Mesothelial cell of epicardium (in vitro differentiated cells): ENCODE measurements around the gene STIM1. TPM values are rescaled to one million over a fixed set of nuclear protein-coding genes. Genes with fewer than 3 reads are reported as not detected.
"Not testable (repeated sequence)": the region's sequence is repeated elsewhere in the genome, so short reads cannot be mapped to it uniquely, and the experiment has no call there.

Source experiments
- DNase-seq, 2 experiments: peaks; one replicate each; pipeline ENCODE4 v3.0.0; 2021; ENCODE audit warnings: low spot score in 2 of 2; ENCODE audit not compliant: unreplicated experiment in 2 of 2
- H3K27ac Mint-ChIP-seq: 2 replicates; pipeline ENCODE4 v1.8.0; 2021; ENCODE audit warnings: mixed read lengths
- H3K27me3 Mint-ChIP-seq: 2 replicates; pipeline ENCODE4 v1.8.0; 2021; ENCODE audit warnings: low read depth, mixed read lengths
- H3K36me3 Mint-ChIP-seq: 2 replicates; pipeline ENCODE4 v1.8.0; 2021; ENCODE audit warnings: mixed read lengths
- H3K4me1 Mint-ChIP-seq: 2 replicates; pipeline ENCODE4 v1.8.0; 2021; ENCODE audit warnings: mixed read lengths
- H3K4me3 Mint-ChIP-seq: 2 replicates; pipeline ENCODE4 v1.8.0; 2021; ENCODE audit warnings: mild to moderate bottlenecking, moderate library complexity, mixed read lengths
- H3K9me3 Mint-ChIP-seq: 2 replicates; pipeline ENCODE4 v1.8.0; 2021; ENCODE audit warnings: mixed read lengths
- CTCF ChIP-seq: fragments of 200-600 bp; sonication (generic); IDR thresholded peaks from one replicate; pipeline ENCODE4 v1.5.0; 2021; ENCODE audit warnings: antibody characterized with exemption; ENCODE audit not compliant: unreplicated experiment
- total RNA-seq: library from RNA; stranded (reverse); gene quantifications from 3 replicates; pipeline ENCODE4 v1.2.1, GENCODE V29; 2021

The STIM1 gene
- total RNA-seq, 1 donor from 2014 or later = 43.7 TPM

GRCh38 chr11:3857628-3858027, 2.2 kb downstream of the STIM1 start:
- no peaks in the 10 kb centered on the region for H3K9me3 Mint-ChIP-seq
- no peak overlapping the region for H3K27ac Mint-ChIP-seq
- H3K4me3 Mint-ChIP-seq = peak overlapping the region; percentile 23

GRCh38 chr11:3859373-3859881, 4.0 kb downstream of the STIM1 start:
- peaks cover 43% of the 10 kb centered on the region for H3K4me1 Mint-ChIP-seq
- DNase-seq = no peak
- no peaks in the 10 kb centered on the region for H3K27me3 Mint-ChIP-seq
- no peak overlapping the region for H3K27ac Mint-ChIP-seq
- H3K4me3 Mint-ChIP-seq = no peak overlapping the region
- no peaks in the 10 kb centered on the region for H3K36me3 Mint-ChIP-seq
- TF ChIP-seq CTCF = no peak
- no peaks in the 10 kb centered on the region for H3K9me3 Mint-ChIP-seq

More at GRCh38 chr11:3857628-3858027, 2.2 kb downstream of the STIM1 start:
- no peak for TF ChIP-seq CTCF
- H3K36me3 Mint-ChIP-seq = no peaks in the 10 kb centered on the region
- H3K27me3 Mint-ChIP-seq = no peaks in the 10 kb centered on the region
- peaks cover 48% of the 10 kb centered on the region for H3K4me1 Mint-ChIP-seq
- DNase-seq = no peak

- H3K4me3 Mint-ChIP-seq = no peak overlapping the region
- no peak for TF ChIP-seq CTCF
- no peaks in the 10 kb centered on the region for H3K27me3 Mint-ChIP-seq
- H3K9me3 Mint-ChIP-seq = no peaks in the 10 kb centered on the region
- DNase-seq = no peak
- H3K27ac Mint-ChIP-seq = no peak overlapping the region
- H3K36me3 Mint-ChIP-seq = no peaks in the 10 kb centered on the region
- H3K4me1 Mint-ChIP-seq = peaks cover 44% of the 10 kb centered on the region
Measured at GRCh38 chr11:3860375-3860774, 4.9 kb downstream of the STIM1 start.

GRCh38 chr11:3860898-3861393, 5.5 kb downstream of the STIM1 start:
- peaks cover 49% of the 10 kb centered on the region for H3K4me1 Mint-ChIP-seq
- not testable (repeated sequence) for H3K4me3 Mint-ChIP-seq, H3K9me3 Mint-ChIP-seq, H3K27me3 Mint-ChIP-seq, DNase-seq, H3K36me3 Mint-ChIP-seq, H3K27ac Mint-ChIP-seq

GRCh38 chr11:3861683-3862082, 6.2 kb downstream of the STIM1 start:
- DNase-seq = no peak
- Mint-ChIP-seq H3K9me3 (no peaks in the 10 kb centered on the region), H3K27me3 (no peaks in the 10 kb centered on the region), H3K27ac (no peak overlapping the region), H3K4me3 (no peak overlapping the region), H3K36me3 (no peaks in the 10 kb centered on the region), H3K4me1 (peaks cover 47% of the 10 kb centered on the region)
- no peak for TF ChIP-seq CTCF

GRCh38 chr11:3865388-3866193, 10.1 kb downstream of the STIM1 start:
- H3K4me3 Mint-ChIP-seq = no peak overlapping the region
- H3K27ac Mint-ChIP-seq = peak overlapping the region; percentile 74

More at GRCh38 chr11:3865388-3866193, 10.1 kb downstream of the STIM1 start:
- no peak for TF ChIP-seq CTCF
- Mint-ChIP-seq H3K27me3 (no peaks in the 10 kb centered on the region), H3K4me1 (peaks cover 35% of the 10 kb centered on the region), H3K36me3 (no peaks in the 10 kb centered on the region), H3K9me3 (no peaks in the 10 kb centered on the region)
- DNase-seq = no peak
